GM12875 (cell line): ENCODE results near the gene PSAP.

Experiments used
- H3K4me3 ChIP-seq: one replicate; pipeline ENCODE4 v1.5.1; 2011; ENCODE audit warnings: low read depth, low read length, control low read depth
- CTCF ChIP-seq: IDR thresholded peaks from 2 replicates; pipeline ENCODE4 v1.5.1; 2011; ENCODE audit warnings: low read depth, mild to moderate bottlenecking, control low read depth, inconsistent platforms, low read length, moderate library complexity, borderline replicate concordance; ENCODE audit not compliant: insufficient read depth

PSAP gene

GRCh38 chr10:71828702-71829101 lies 22.3 kb downstream of the PSAP start:
- no peak for TF ChIP-seq CTCF
- no peak overlapping the region for H3K4me3 ChIP-seq

DNA sequence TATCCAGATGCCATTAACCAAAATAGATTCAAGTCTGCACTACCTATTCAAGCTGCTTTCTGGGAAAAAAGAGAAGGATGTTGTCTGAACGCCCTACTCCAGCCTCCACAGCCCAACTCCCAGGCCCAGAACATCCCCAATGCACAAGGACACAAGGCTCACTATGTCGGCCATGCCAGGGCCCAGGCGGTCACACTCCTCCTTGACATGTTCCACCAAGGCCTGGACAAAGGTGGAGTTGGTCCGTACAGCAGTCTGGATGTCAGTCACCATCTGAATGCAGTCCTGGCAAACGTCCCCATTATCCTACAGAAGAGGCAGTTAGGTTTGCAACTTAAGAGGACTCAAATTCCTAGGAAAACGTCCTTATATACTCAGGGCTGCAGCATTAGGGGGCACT lies 23.2 kb downstream of the PSAP start:
- no peak for TF ChIP-seq CTCF
- no peak overlapping the region for H3K4me3 ChIP-seq

GRCh38 chr10:71825217-71825616 lies 25.8 kb downstream of the PSAP start:
- no peak for TF ChIP-seq CTCF
- H3K4me3 ChIP-seq: no peak overlapping the region

DNA sequence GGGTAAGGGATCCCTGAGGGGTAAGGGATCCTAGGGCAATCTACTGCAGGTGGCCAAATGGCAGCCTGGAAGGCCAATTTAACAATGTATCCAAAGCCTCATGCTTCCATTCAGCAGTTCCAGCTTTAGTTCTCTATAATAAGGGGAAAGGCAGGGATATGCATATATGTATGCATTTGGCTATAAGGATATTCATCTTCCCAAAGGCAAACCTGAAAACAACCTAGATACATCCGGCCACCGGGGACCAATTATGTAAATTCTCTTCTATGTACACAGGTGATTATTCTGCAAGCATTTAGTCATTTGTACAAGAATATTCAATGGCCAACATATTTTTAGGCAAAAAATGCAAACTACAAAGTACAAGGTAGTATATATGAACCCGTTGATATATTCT lies 26.7 kb downstream of the PSAP start:
- TF ChIP-seq CTCF: no peak
- no peak overlapping the region for H3K4me3 ChIP-seq

DNA sequence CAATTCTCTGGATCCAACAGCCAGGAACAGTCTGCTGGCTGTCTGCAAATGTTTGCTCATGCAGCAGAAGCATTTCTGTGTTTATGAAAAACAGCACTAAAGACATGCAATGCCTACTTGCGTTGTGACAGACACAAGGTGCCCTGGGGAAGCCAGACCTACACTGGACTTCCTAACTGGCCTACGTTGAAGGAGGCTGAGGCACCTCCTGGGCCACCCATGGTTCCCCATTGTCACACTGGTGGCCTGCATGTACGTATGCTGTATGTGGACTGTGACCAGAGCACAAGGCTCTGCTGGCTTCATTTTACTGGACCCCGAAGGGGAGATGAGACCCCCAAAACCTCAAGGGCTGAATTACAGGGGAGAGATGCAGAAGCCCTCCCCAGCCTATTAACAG lies 27.7 kb downstream of the PSAP start:
- no peak for TF ChIP-seq CTCF
- H3K4me3 ChIP-seq: no peak overlapping the region

DNA sequence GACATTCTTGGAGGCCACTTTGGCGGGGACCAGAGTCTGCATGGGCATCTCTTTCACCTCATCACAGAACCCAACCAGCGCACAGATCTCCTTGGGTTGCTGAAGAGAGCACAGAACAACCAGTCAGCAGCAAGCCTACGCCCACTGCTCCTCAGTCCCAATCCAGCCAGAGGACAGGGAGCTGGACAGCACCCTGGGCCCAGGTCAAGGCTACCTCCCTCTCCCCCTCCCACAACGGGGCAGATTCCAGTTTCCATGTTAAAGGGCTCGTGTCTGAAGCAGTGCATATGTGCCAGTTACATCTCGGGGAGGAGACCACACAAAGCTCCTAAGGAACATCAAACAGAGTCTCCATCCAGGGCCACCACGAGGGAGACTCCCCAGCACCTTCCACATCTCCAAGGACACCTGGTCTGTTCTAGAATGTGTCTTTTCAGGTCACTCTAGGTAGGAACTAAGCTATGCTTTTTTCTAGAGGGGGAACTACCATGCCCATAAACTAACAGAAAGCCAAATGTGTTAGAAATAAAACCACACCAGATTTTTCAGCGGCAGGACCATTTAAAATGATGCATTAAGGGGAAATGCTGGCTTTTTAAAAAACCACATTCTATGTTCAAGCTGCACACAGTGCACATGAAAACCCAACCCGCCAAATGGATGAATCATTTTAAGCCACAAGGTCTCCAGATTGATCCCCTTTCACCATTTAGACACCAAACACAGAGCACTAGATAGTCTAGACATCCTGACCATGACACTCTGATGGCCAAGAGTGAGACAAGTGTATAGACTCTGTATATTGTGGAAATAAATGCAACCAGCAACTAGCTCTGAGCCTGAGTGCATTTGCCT lies 28.9 kb downstream of the PSAP start:
- TF ChIP-seq CTCF: no peak

DNA sequence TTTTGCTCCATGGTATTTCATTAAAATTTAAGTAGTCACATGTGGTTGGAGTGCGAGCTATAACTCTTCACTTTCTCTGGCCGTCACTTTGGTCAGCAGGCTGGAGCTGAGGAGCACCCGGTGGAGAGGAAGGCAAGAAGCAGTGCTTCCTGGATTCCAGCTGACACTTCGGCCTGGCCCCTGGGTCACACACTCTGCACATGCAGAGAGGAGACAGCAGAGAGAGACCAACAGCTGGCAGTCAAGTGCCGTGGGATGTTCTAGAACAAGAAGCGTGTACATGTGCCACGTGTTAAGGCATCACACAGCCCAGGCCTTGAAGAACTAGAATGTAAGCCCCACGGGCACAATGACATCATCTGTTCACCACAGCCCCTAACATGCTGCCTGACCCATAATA lies 30.1 kb downstream of the PSAP start:
- no peak overlapping the region for H3K4me3 ChIP-seq
- no peak for TF ChIP-seq CTCF

More for the DNA sequence above, 28.9 kb downstream of the PSAP start:
- no peak overlapping the region for H3K4me3 ChIP-seq
